HT-29 (cell line): ENCODE data around the gene HOXA6. TPM values are rescaled to one million over a fixed set of nuclear protein-coding genes. Genes with fewer than 3 reads are reported as not detected.

Source experiments
- DNase-seq: peaks from one replicate; pipeline ENCODE4 v3.0.0-alpha.2; 2015; ENCODE audit warnings: low spot score
- total RNA-seq: library from RNA; depleted of rRNA; stranded (reverse); fragments of >200 nt; shearing (Covaris generic); gene quantifications from 2 replicates; pipeline ENCODE4 v1.2.3, GENCODE V29; 2014

HOXA6 gene
- total RNA-seq, 1 experiment from 2014 or later: 25.5 TPM

GRCh38 chr7:27111751-27112277, 35.8 kb downstream of the HOXA6 start:
- DNase-seq: peak; percentile 82

- peak; percentile 83 for DNase-seq
These were observed 36.4 kb downstream of the HOXA6 start for GRCh38 chr7:27111042-27111750.

- DNase-seq: peak; percentile 86
These were observed 37.2 kb downstream of the HOXA6 start for GRCh38 chr7:27110186-27111031.

GRCh38 chr7:27109466-27110185, 37.9 kb downstream of the HOXA6 start:
- peak; percentile 26 for DNase-seq

GRCh38 chr7:27108390-27109127, 39.0 kb downstream of the HOXA6 start:
- DNase-seq: peak; percentile 50

- no peak for DNase-seq
These were observed 39.9 kb downstream of the HOXA6 start for GRCh38 chr7:27107391-27108381.

GRCh38 chr7:27106901-27107240, 40.7 kb downstream of the HOXA6 start:
- peak; percentile 43 for DNase-seq

GRCh38 chr7:27106181-27106900, 41.2 kb downstream of the HOXA6 start:
- DNase-seq: peak; percentile 60

- peak; percentile 32 for DNase-seq
These were observed 42.1 kb downstream of the HOXA6 start for GRCh38 chr7:27105301-27106031.

- DNase-seq: peak; percentile 37
These were observed 43.1 kb downstream of the HOXA6 start for GRCh38 chr7:27104341-27105058.

- DNase-seq: peak; percentile 74
These were observed 43.9 kb downstream of the HOXA6 start for GRCh38 chr7:27103489-27104226.

- DNase-seq: peak; percentile 62
These were observed 44.8 kb downstream of the HOXA6 start, which contains the start of gene HOXA2 for GRCh38 chr7:27102581-27103442. Gene HOXA2, minus strand, starts transcription at chr7:27102683. Its CDS starts 183 bp downstream, at chr7:27102500.

GRCh38 chr7:27101957-27102580, 45.5 kb downstream of the HOXA6 start:
- DNase-seq: no peak

GRCh38 chr7:27101171-27101956, 46.2 kb downstream of the HOXA6 start:
- peak; percentile 42 for DNase-seq

GRCh38 chr7:27100694-27101170, 46.8 kb downstream of the HOXA6 start:
- DNase-seq: peak; percentile 39
